ENCODE measurements around the gene KRT79.

DNA sequence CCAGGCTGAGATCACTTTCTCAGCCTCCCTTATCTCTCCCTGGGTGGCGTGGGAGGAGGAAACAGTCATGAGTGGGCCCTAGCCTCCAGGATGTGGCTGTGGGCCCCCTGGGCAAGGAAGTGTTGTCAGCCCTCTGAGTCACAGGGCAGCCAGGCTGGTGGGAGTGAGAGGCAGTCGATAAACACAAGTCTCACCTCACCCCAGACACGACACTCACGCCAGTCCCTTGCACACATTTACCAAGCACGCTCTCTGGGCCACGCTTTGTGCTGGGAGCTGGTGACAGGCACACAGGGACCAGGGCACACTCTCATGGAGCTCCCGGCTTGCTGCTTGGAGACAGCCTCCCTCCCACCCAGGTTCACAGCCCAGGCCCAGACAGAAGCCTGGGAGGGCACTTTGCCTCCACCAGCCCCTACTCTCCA lies 1.9 kb upstream of the KRT79 start:
- TF ChIP-seq, protein P1, sequence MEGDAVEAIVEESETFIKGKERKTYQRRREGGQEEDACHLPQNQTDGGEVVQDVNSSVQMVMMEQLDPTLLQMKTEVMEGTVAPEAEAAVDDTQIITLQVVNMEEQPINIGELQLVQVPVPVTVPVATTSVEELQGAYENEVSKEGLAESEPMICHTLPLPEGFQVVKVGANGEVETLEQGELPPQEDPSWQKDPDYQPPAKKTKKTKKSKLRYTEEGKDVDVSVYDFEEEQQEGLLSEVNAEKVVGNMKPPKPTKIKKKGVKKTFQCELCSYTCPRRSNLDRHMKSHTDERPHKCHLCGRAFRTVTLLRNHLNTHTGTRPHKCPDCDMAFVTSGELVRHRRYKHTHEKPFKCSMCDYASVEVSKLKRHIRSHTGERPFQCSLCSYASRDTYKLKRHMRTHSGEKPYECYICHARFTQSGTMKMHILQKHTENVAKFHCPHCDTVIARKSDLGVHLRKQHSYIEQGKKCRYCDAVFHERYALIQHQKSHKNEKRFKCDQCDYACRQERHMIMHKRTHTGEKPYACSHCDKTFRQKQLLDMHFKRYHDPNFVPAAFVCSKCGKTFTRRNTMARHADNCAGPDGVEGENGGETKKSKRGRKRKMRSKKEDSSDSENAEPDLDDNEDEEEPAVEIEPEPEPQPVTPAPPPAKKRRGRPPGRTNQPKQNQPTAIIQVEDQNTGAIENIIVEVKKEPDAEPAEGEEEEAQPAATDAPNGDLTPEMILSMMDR (IDR thresholded peaks at IDR 0.05) = no peak
- TF ChIP-seq POLR2A (IDR thresholded peaks at IDR 0.05) (no peak), POLR2AphosphoS5 (IDR thresholded peaks at IDR 0.05) (no peak), EP300 (IDR thresholded peaks at IDR 0.05) (no peak)
